GM21367 (cell line): Measurements from ENCODE around the gene FUT1.
"Not testable (repeated sequence)": the region's sequence is repeated elsewhere in the genome, so short reads cannot be mapped to it uniquely, and the experiment has no call there.

Experiments
- ATAC-seq: cut with Tn5 transposase; IDR thresholded peaks from one replicate; pipeline ENCODE4 v1.9.1; 2021; ENCODE audit not compliant: unreplicated experiment

Gene FUT1

GRCh38 chr19:48768994-48769713 lies 16.7 kb upstream of the FUT1 start:
- ATAC-seq = no peak

- not testable (repeated sequence) for ATAC-seq
These were observed 15.8 kb upstream of the FUT1 start for GRCh38 chr19:48768171-48768753.

GRCh38 chr19:48765816-48766215 lies 13.4 kb upstream of the FUT1 start:
- not testable (repeated sequence) for ATAC-seq

GRCh38 chr19:48760504-48761205 lies 8.2 kb upstream of the FUT1 start:
- ATAC-seq = no peak

GRCh38 chr19:48757741-48758144 lies 5.3 kb upstream of the FUT1 start:
- no peak for ATAC-seq

- ATAC-seq = no peak
These were observed 4.7 kb upstream of the FUT1 start for GRCh38 chr19:48757089-48757675.

GRCh38 chr19:48756686-48757085 lies 4.2 kb upstream of the FUT1 start:
- no peak for ATAC-seq

GRCh38 chr19:48756212-48756611 lies 3.8 kb upstream of the FUT1 start:
- ATAC-seq = no peak

GRCh38 chr19:48755787-48756186 lies 3.3 kb upstream of the FUT1 start:
- ATAC-seq = no peak

- ATAC-seq = no peak
These were observed 2.7 kb upstream of the FUT1 start, which contains the start of gene FGF21 for GRCh38 chr19:48755084-48755641. FGF21 (plus strand) TSS chr19:48755524; CDS start chr19:48756237, 713 bp downstream.

GRCh38 chr19:48751845-48752495 lies 471 bp downstream of the FUT1 start:
- no peak for ATAC-seq

- no peak for ATAC-seq
These were observed 1.5 kb downstream of the FUT1 start for GRCh38 chr19:48750771-48751504.

GRCh38 chr19:48750351-48750750 lies 2.1 kb downstream of the FUT1 start:
- no peak for ATAC-seq

GRCh38 chr19:48749571-48750198 lies 2.8 kb downstream of the FUT1 start:
- ATAC-seq = no peak

GRCh38 chr19:48746738-48747575 lies 5.5 kb downstream of the FUT1 start, which contains the start of gene IZUMO1:
IZUMO1 (minus strand) TSS chr19:48746909; CDS start chr19:48745859, 1,050 bp downstream.
- no peak for ATAC-seq

GRCh38 chr19:48746110-48746509 lies 6.3 kb downstream of the FUT1 start:
- ATAC-seq = no peak

GRCh38 chr19:48745208-48745995 lies 7.0 kb downstream of the FUT1 start:
- ATAC-seq = no peak

- ATAC-seq = no peak
These were observed 10.3 kb downstream of the FUT1 start for GRCh38 chr19:48742096-48742495.
